SK-N-SH (cell line): Measurements from ENCODE around the gene MRPL27. TPM values are rescaled to one million over a fixed set of nuclear protein-coding genes. Genes with fewer than 3 reads are reported as not detected.

Experiments
- CTCF ChIA-PET: fragments of 300-600, 350-600 bp; formaldehyde crosslinking; extraction: SDS; loops from one replicate; lab custom pipeline; 2021; lab: Yijun Ruan, JAX
- POLR2A ChIA-PET: fragments of 350-600 bp; sonication (Branson Sonifier 250); formaldehyde crosslinking; extraction: SDS; loops from one replicate; lab custom pipeline; 2020; ENCODE audit warnings: antibody characterized with exemption, inconsistent platforms; lab: Yijun Ruan, JAX
- DNase-seq: peaks from one replicate; pipeline ENCODE4 v3.0.0; 2012
- H2AFZ ChIP-seq: fragments of 200-600 bp; sonication (generic); 2 replicates; pipeline ENCODE4 v1.8.1; 2016; ENCODE audit warnings: antibody characterized with exemption, mild to moderate bottlenecking, low read depth
- H3F3A ChIP-seq: fragments of 200-600 bp; sonication (generic); replicated peaks from 2 replicates; pipeline ENCODE3; 2016; ENCODE audit warnings: antibody characterized with exemption, mild to moderate bottlenecking; ENCODE audit not compliant: insufficient read depth
- H3K27ac ChIP-seq, 2 experiments: fragments of 200-500 bp in 1 of 2; fragments of 200-600 bp in 1 of 2; sonication (Bioruptor generic) in 1 of 2; sonication (generic), shearing (Covaris generic) in 1 of 2; 2 replicates each; pipeline versions ENCODE4 v1.5.1 to v1.6.1; 2014 to 2016; ENCODE audit warnings: low read depth in 2 of 2, inconsistent platforms in 1 of 2, low read length in 1 of 2, mild to moderate bottlenecking in 1 of 2, mixed read lengths in 1 of 2
- H3K27me3 ChIP-seq: fragments of 200-600 bp; sonication (generic), shearing (Covaris generic); 2 replicates; pipeline ENCODE4 v1.6.1; 2016; ENCODE audit warnings: mixed run types; ENCODE audit not compliant: insufficient read depth
- H3K36me3 ChIP-seq, 2 experiments: fragments of 200-500 bp in 1 of 2; fragments of 200-600 bp in 1 of 2; sonication (Bioruptor generic) in 1 of 2; sonication (generic) in 1 of 2; replicated peaks in 1 of 2; 2 replicates each; pipeline versions ENCODE3 to v1.5.1; 2014 to 2016; ENCODE audit warnings: low read length in 1 of 2, mild to moderate bottlenecking in 1 of 2; ENCODE audit not compliant: insufficient read depth in 2 of 2, control insufficient read depth in 1 of 2
- H3K4me1 ChIP-seq, 2 experiments: fragments of 200-500 bp in 1 of 2; fragments of 200-600 bp in 1 of 2; sonication (Bioruptor generic) in 1 of 2; sonication (generic), shearing (Covaris generic) in 1 of 2; 2 replicates each; pipeline versions ENCODE4 v1.5.1 to v1.6.1; 2014 to 2016; ENCODE audit warnings: low read depth in 1 of 2, low read length in 1 of 2, mixed run types in 1 of 2; ENCODE audit not compliant: insufficient read depth in 2 of 2, control insufficient read depth in 1 of 2
- H3K4me2 ChIP-seq: fragments of 200-600 bp; sonication (generic), shearing (Covaris generic); 2 replicates; pipeline ENCODE4 v1.6.1; 2017; ENCODE audit warnings: mixed run types
- H3K4me3 ChIP-seq, 2 experiments: fragments of 200-500 bp in 1 of 2; fragments of 200-600 bp in 1 of 2; sonication (Bioruptor generic) in 1 of 2; sonication (generic), shearing (Covaris generic) in 1 of 2; 2 replicates each; pipeline versions ENCODE4 v1.5.1 to v1.8.1; 2014 to 2016; ENCODE audit warnings: low read depth in 2 of 2, inconsistent platforms in 1 of 2, low read length in 1 of 2, mild to moderate bottlenecking in 1 of 2, mixed read lengths in 1 of 2, moderate library complexity in 1 of 2
- H3K79me2 ChIP-seq: fragments of 200-600 bp; sonication (generic); 2 replicates; pipeline ENCODE4 v1.8.1; 2017; ENCODE audit warnings: mild to moderate bottlenecking; ENCODE audit not compliant: insufficient read depth
- H3K9ac ChIP-seq: fragments of 200-600 bp; sonication (generic); 2 replicates; pipeline ENCODE4 v1.6.1; 2017; ENCODE audit warnings: mixed run types
- H3K9me2 ChIP-seq: fragments of 200-600 bp; sonication (generic); 2 replicates; pipeline ENCODE4 v1.6.1; 2017; ENCODE audit warnings: mixed run types
- H3K9me3 ChIP-seq: fragments of 200-600 bp; sonication (generic); 2 replicates; pipeline ENCODE4 v1.6.1; 2017; ENCODE audit warnings: mixed run types, mild to moderate bottlenecking, moderate library complexity
- H4K20me1 ChIP-seq: fragments of 200-600 bp; sonication (generic); 2 replicates; pipeline ENCODE4 v1.6.1; 2017; ENCODE audit warnings: mild to moderate bottlenecking, mixed run types; ENCODE audit not compliant: insufficient read depth
- FOSL2 ChIP-seq: IDR thresholded peaks from 2 replicates; pipeline ENCODE4 v1.4.0; 2012; ENCODE audit warnings: low read depth, mild to moderate bottlenecking, moderate library complexity, borderline replicate concordance
- FOXJ3 ChIP-seq: sonication (generic); formaldehyde crosslinking; IDR thresholded peaks from 2 replicates; pipeline ENCODE4 v1.5.1; 2020; ENCODE audit warnings: mild to moderate bottlenecking, missing genetic modification reagents
- MAX ChIP-seq: IDR thresholded peaks from 2 replicates; pipeline ENCODE4 v1.4.0; 2012; ENCODE audit warnings: low read depth
- MXI1 ChIP-seq: IDR thresholded peaks from 2 replicates; pipeline ENCODE4 v1.6.1; 2012; ENCODE audit warnings: mild to moderate bottlenecking, low read depth, low read length, improper control_type of control experiment
- NRF1 ChIP-seq: IDR thresholded peaks from 2 replicates; pipeline ENCODE4 v1.6.1; 2012; ENCODE audit warnings: low read depth, mild to moderate bottlenecking, low read length
- POLR2AphosphoS5 ChIP-seq: IDR thresholded peaks from 2 replicates; pipeline ENCODE4 v1.6.1; 2012; ENCODE audit warnings: low read depth, low read length
- TCF12 ChIP-seq: IDR thresholded peaks from 2 replicates; pipeline ENCODE4 v1.4.0; 2012
- USF1 ChIP-seq: IDR thresholded peaks from 2 replicates; pipeline ENCODE4 v1.4.0; 2012; ENCODE audit warnings: low read depth, borderline replicate concordance
- YY1 ChIP-seq: IDR thresholded peaks from 2 replicates; pipeline ENCODE4 v1.4.0; 2012; ENCODE audit warnings: low read depth, mild to moderate bottlenecking
- ZBTB33 ChIP-seq: IDR thresholded peaks from 2 replicates; pipeline ENCODE4 v1.4.0; 2012; ENCODE audit warnings: low read depth, borderline replicate concordance
- WGBS: methylation state at CpG from one replicate; pipeline ENCODE4 v1.1.6; 2017; ENCODE audit warnings: low lambda C conversion rate; 5-methylcytosine and 5-hydroxymethylcytosine counted together
- polyA plus RNA-seq, 3 experiments: library from polyadenylated mRNA; depleted of rRNA; stranded (reverse); fragments of >200 nt; gene quantifications; 2 replicates each; pipeline ENCODE4 v1.2.3, GENCODE V29; 2012

Gene MRPL27
- polyA plus RNA-seq, 1 of the 3 experiments (the other 2 are of a cell fraction): 266 TPM

- CTCF ChIA-PET: interaction anchor here (1.4 to 1.8 kb wide), 2 partner anchors 13 to 125 kb away, joined by 4 to 7 read pairs; no protein-coding TSS in a partner anchor
- peaks cover 25% of the 10 kb centered on the region; the same call in 1 of the 2 replicates for H3K79me2 ChIP-seq
- H3K4me1 ChIP-seq: peaks cover 0 to 9% of the 10 kb centered on the region in 2 experiments; a peak in 1 of 4 replicates
- POLR2A ChIA-PET: interaction anchor here (1.1 kb wide), 1 partner anchor 9 kb away, joined by 5 read pairs; the partner anchor contains the start of gene XYLT2
- H3K27me3 ChIP-seq: no peaks in the 10 kb centered on the region
- H3F3A ChIP-seq: no peaks in the 10 kb centered on the region
- no peak overlapping the region for H2AFZ ChIP-seq
- no peak overlapping the region for H3K9ac ChIP-seq
- H3K9me2 ChIP-seq: no peaks in the 10 kb centered on the region
- no peak overlapping the region for H3K4me3 ChIP-seq
- peaks cover 43 to 58% of the 10 kb centered on the region in 2 experiments for H3K36me3 ChIP-seq
- no peak overlapping the region for H3K4me2 ChIP-seq
- H3K9me3 ChIP-seq: no peaks in the 10 kb centered on the region
- TF ChIP-seq TCF12 (no peak), ZBTB33 (no peak), YY1 (no peak), FOXJ3 (CRISPR knock-in tag) (no peak), NRF1 (no peak), POLR2AphosphoS5 (no peak), USF1 (no peak), MXI1 (no peak)
- WGBS: 98% methylated on average over 13 of the region's 13 CpGs
- peaks cover 16% of the 10 kb centered on the region; the same call in 1 of the 2 replicates for H4K20me1 ChIP-seq
- no peak overlapping the region for H3K27ac ChIP-seq
- DNase-seq: no peak
Observed at GRCh38 chr17:50354776-50355175, 18.2 kb downstream of the MRPL27 start.

- Histone ChIP-seq H3K79me2 (peaks cover 30% of the 10 kb centered on the region), H3K9ac (no peak overlapping the region), H3K9me2 (no peaks in the 10 kb centered on the region), H3K4me3 (no peak overlapping the region), H3F3A (no peaks in the 10 kb centered on the region)
- CTCF ChIA-PET: interaction anchor here (0.6 to 1.4 kb wide), 2 partner anchors 8 to 14 kb away, joined by 3 to 4 read pairs; no protein-coding TSS in a partner anchor
- TF ChIP-seq POLR2AphosphoS5 (0 out of 2 replicates have a peak, but pooled peaks have one; percentile 9), FOSL2 (no peak), MAX (no peak)
- TF ChIP-seq, all 33 proteins: peak for 1
- Histone ChIP-seq H3K4me2 (no peak overlapping the region), H3K9me3 (no peaks in the 10 kb centered on the region), H3K27me3 (no peaks in the 10 kb centered on the region), H3K27ac (no peak overlapping the region), H3K4me1 (peaks cover 0 to 9% of the 10 kb centered on the region in 2 experiments; a peak in 1 of 4 replicates), H4K20me1 (peaks cover 16% of the 10 kb centered on the region; the same call in 1 of the 2 replicates), H2AFZ (no peak overlapping the region), H3K36me3 (peaks cover 43 to 53% of the 10 kb centered on the region in 2 experiments)
- POLR2A ChIA-PET: interaction anchor here (1.1 kb wide), 1 partner anchor 8 kb away, joined by 5 read pairs; the partner anchor contains the start of gene XYLT2
- WGBS: 96% methylated on average over 15 of the region's 15 CpGs
- no peak for DNase-seq
Observed at GRCh38 chr17:50354198-50354597, 18.8 kb downstream of the MRPL27 start.
